KBM-7 (cell line): ENCODE measurements around the gene SUGCT.
"Not testable (repeated sequence)": the region's sequence is repeated elsewhere in the genome, so short reads cannot be mapped to it uniquely, and the experiment has no call there.

Source experiments
- DNase-seq: peaks from one replicate; pipeline ENCODE4 v3.0.0-alpha.2; 2015
- in situ Hi-C: fragments of 300-500 bp; cut with MboI; formaldehyde crosslinking; loops from 2 replicates; pipeline ENCODE4 v1.14.3; 2020; ENCODE audit warnings: low sequenced_read_pairs, low pct_unique_long_range_greater_than_20kb, mixed read lengths

The SUGCT gene

DNA sequence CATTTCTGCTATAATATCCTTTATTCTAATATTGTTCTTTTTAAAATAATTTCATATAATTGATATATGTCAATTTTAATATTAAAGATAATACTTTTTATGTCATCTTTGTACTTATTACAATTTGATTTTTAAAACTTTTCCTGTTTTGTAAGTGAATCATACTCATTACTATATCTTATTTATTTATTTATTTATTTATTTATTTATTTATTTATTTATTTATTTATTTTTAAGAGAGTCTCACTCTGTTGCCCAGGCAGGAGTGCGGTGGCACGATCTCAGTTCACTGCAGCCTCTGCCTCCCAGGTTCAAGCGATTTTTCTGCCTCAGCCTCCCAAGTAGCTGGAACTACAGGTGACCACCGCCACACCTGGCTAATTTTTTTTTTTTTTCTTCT lies 215.3 kb downstream of the SUGCT start:
- DNase-seq, result no peak
- in situ Hi-C loops, result no loop called here

DNA sequence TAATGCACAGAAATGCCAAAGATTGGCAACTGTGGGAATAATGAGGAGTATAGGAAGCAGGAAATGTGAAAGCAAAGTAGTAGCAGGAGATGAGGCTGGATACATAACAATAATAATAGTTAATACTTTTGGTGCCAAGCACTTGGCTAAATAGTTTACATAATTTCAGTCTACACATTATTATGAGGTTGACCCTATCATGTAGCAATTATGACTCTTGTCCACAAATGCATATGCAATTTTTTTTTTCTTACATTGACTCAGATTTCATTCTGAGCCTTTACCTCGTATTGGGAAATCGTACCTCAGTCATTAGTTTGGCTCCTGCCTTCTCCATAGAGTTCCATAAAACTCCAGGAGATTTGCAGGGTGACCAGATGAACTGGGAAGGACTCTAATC lies 219.9 kb downstream of the SUGCT start:
- no peak for DNase-seq
- in situ Hi-C loops, result no loop called here

GRCh38 chr7:40356312-40356711 lies 221.5 kb downstream of the SUGCT start:
- DNase-seq, result no peak
- in situ Hi-C loops, result no loop called here

GRCh38 chr7:40356871-40357709 lies 222.3 kb downstream of the SUGCT start:
- in situ Hi-C loops, result no loop called here
- DNase-seq, result no peak

DNA sequence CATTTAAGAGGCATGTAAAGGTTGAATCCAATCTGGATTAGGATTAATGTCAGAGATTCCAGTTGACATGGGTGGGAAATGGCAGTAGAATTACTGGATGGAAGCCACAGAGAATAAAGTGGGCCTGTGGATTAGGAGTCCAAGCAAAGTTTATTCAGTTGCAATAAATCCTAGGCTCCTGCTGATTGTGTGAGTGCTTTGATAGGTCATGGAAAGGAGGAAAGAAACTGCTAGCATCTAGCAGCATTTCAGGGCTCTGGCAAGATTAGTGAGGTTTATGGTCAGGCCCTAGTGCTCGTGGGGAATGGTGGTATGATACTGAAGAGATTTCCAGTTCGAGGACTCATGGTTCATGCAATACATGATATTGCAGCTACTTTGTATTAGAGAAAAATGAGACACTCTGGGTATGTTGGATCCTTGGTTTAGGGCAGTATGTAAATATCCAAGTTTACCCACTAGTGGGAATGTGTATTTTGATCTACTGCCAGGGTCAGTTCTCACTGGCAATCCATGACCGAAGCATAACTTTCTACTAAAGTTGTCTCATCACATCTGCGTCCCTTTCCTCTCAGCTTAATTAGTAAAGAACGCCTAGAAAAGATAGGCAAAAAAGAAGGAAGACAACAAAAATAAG lies 235.0 kb downstream of the SUGCT start:
- DNase-seq, result no peak
- in situ Hi-C loops, result no loop called here

DNA sequence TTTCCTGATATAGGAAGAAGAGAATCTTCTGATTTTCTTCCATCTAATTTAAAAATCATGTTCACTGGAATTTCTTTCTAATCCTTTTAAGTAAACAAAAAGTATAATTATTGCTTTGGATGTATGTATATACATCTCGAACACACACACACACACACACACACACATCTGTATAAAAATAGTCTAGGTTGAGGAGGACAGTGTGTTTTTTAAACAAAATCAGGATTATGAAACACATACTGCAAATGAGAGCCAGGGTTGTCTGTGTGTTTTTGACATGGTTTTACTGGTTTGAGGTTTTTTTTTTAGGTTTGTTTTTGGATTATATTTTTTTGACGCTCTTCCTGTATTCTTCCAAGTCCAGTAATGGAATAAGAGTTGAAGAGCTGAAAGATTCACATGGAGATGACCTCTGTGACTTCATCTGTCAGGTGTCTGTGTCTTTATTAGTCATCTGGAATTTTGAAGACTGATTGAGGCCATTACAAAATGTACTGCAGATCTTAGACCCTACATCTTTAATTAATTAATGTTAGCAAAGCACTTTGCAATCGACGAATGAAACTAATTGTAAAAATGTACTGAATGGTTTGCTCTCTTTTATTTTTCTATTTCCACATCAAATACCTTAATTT lies 237.1 kb downstream of the SUGCT start:
- no peak for DNase-seq
- in situ Hi-C loops, result no loop called here

DNA sequence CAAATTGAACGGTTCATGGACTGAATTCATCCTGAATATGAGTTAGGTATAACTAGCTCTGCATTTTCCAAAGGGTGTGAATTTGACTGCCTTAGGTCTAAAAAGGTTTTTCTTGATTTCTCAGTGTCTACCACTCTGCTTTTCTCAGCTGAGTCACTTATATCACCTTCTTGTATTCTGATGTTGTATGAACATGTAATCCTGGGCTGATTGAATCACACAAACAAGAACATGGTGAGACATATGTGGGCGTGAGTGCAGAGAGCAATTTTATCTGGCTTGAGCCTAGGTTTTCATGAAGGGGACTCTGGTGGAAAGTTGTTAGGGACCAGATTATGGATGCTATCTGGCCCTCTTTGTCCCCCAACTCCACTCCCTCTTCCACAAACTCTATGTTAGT lies 239.8 kb downstream of the SUGCT start:
- in situ Hi-C loops, result no loop called here
- DNase-seq, result no peak

DNA sequence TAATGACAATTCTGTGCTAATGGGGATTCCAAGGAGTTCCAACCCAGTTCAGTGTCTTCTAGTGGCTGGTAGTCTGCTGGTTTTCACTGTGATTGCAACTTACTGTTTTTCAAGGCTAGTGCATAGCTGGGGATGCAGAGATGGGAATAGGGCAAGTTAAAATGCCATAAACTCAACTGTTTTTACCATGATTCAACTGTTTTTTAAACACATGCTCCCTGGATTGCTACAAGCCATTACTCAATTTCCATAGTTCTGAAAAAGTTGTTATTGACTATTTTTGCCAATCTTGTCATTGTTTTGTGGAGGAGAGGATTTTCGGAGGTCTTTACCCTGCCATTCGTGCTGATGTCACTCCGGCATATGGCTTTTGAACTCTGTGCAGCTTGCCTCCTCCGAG lies 245.3 kb downstream of the SUGCT start:
- in situ Hi-C loops, result no loop called here
- DNase-seq, result no peak

GRCh38 chr7:40382145-40382544 lies 247.3 kb downstream of the SUGCT start:
- no peak for DNase-seq
- in situ Hi-C loops, result no loop called here

DNA sequence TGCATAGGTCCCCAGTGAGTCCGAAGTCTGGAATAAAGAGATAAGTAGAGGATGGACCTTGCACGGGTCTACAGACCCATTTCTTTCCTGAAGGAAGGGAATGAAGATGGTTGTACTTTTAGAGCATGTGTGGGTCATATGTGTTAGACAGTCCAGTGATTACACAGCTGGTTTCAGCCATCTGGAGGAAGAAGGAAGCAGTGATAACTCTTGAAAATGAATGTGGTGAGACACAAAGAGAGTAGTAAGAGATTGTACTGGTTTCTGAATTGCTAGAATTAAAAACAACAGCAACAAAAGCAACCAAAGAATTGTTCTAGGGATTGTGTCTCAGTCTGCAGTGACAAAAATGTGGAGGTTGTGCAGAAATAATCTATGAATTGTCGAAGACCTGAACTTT lies 258.9 kb downstream of the SUGCT start:
- in situ Hi-C loops, result no loop called here
- no peak for DNase-seq

GRCh38 chr7:40394400-40394799 lies 259.6 kb downstream of the SUGCT start:
- no peak for DNase-seq
- in situ Hi-C loops, result no loop called here

GRCh38 chr7:40400525-40400924 lies 265.7 kb downstream of the SUGCT start:
- DNase-seq, result no peak
- in situ Hi-C loops, result no loop called here

GRCh38 chr7:40401406-40401805 lies 266.6 kb downstream of the SUGCT start:
- DNase-seq, result no peak
- in situ Hi-C loops, result no loop called here

GRCh38 chr7:40402661-40403060 lies 267.9 kb downstream of the SUGCT start:
- DNase-seq, result no peak
- in situ Hi-C loops, result no loop called here

DNA sequence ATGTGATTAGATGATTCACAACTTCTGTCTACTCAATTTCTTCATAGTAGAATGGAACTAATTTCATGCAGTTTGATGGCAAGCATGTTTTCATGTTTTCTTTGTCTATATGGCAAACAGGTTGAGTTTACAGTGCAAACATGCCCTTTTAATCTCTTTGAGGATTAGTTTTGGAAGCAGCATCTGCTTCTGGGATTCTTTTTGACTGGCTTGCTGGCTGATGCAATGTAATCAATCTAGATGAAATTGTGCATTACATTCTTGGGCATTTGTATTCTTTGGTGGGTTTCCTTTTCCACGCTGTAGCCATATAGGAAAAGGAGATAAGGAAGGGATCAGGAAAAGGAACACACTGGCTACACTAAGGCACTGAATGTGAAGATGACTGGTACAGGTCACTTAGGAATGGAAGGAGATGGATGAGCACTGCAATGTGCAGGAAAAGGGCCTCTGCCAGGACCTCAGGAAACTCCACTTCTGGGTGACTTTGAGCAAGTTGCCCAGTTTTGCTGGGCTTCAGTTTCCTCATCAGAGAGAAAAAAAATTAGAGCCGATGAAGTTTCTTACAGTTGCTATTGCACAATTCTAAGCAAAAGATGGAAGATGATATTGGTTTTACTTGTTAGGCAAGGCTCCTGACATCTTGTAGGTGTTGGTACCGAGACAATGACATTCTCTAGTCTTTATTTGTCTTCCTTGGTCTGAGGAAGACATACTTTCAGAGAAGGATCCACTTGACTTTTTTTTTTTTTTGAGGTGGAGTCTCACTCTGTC lies 269.1 kb downstream of the SUGCT start:
- no peak for DNase-seq
- in situ Hi-C loops, result no loop called here

GRCh38 chr7:40405991-40406390 lies 271.2 kb downstream of the SUGCT start:
- DNase-seq, result no peak
- in situ Hi-C loops, result no loop called here

DNA sequence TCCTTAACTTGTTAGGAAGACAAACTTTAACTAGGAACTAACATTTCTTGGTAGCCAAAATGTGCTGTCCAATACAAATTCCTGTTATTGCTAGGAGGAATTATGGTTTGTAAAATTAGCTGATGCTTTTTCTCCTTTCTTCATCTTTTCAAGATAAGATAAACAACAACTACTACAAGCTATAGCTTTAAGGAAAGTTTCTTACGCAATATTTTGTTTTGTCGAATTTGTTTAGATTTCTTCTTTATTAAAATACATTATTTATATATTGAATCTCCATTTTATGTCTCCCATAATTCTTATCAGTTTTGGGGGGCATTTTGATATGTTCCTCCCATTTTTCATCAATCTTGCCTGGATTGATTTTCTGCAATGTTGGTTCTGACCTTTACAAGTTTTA lies 277.5 kb downstream of the SUGCT start:
- in situ Hi-C loops, result no loop called here
- no peak for DNase-seq

DNA sequence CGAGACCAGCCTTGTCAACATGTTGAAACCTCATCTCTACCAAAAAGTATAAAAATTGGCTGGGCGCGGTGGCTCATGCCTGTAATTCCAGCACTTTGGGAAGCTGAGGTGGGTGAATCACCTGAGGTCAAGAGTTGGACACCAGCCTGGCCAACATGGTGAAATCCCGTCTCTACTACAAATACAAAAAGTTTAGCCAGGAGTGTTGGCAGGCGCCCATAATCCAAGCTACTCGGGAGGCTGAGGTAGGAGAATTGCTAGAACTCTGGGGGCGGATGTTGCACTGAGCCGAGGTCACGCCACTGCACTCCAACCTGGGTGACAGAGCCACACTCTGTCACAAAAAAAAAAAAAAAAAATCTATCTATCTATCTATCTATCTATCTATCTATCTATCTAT lies 279.9 kb downstream of the SUGCT start:
- DNase-seq, in situ Hi-C loops: not testable (repeated sequence)

GRCh38 chr7:40418448-40418847 lies 283.6 kb downstream of the SUGCT start:
- in situ Hi-C loops, result no loop called here
- DNase-seq, result no peak

- no peak for DNase-seq
- in situ Hi-C loops, result no loop called here
These were observed 284.2 kb downstream of the SUGCT start for GRCh38 chr7:40418983-40419382.
